Tibial artery (tissue), 4 donors: ENCODE measurements around the gene OPHN1.
"Not testable (repeated sequence)": the region's sequence is repeated elsewhere in the genome, so short reads cannot be mapped to it uniquely, and the experiment has no call there.

ENCODE experiments used
- DNase-seq, 2 donors: peaks; one replicate each; pipeline ENCODE4 v3.0.0-alpha.2; 2019
- H3K27ac ChIP-seq, 2 donors: fragments of 200-600 bp; sonication (generic) in 1 of 2; 1 replicate in 1 of 2; 2 replicates in 1 of 2; pipeline ENCODE4 v1.5.1; 2018 to 2019; ENCODE audit warnings: mild to moderate bottlenecking in 1 of 2
- H3K27me3 ChIP-seq, 2 donors: fragments of 200-600 bp; sonication (generic) in 1 of 2; one replicate each; pipeline versions ENCODE4 v1.5.1 to v1.6.0; 2016 to 2019
- H3K36me3 ChIP-seq, 3 donors: fragments of 200-600 bp; sonication (generic) in 2 of 3; one replicate each; pipeline ENCODE4 v1.5.1; 2016 to 2019; ENCODE audit warnings: mild to moderate bottlenecking in 2 of 3
- H3K4me1 ChIP-seq, 4 donors: fragments of 200-600 bp; sonication (generic) in 2 of 4; 1 replicate in 3 of 4; 2 replicates in 1 of 4; pipeline ENCODE4 v1.5.1; 2016 to 2019
- H3K4me3 ChIP-seq, 2 donors: fragments of 200-600 bp; sonication (generic) in 1 of 2; 1 replicate in 1 of 2; 2 replicates in 1 of 2; pipeline ENCODE4 v1.5.1; 2018 to 2019; ENCODE audit warnings: mild to moderate bottlenecking in 2 of 2
- H3K9me3 ChIP-seq, 3 donors: fragments of 200-600 bp; sonication (generic) in 1 of 3; one replicate each; pipeline ENCODE4 v1.5.1; 2016 to 2019
- intact Hi-C: fragments of 100-400 bp; cut with DNase I; formaldehyde crosslinking; loops from one replicate; pipeline ENCODE4 v1.15.0; 2023; ENCODE audit warnings: low total_unique reads
- TF ChIP-seq, protein P1 (sequence below), 2 experiments: fragments of 200-600 bp in 1 of 2; fragments of 450-650 bp in 1 of 2; IDR thresholded peaks; one replicate each; pipeline ENCODE4 v1.5.1; 2017 to 2019; ENCODE audit warnings: antibody characterized with exemption in 2 of 2, mild to moderate bottlenecking in 1 of 2, moderate library complexity in 1 of 2

OPHN1 gene

DNA sequence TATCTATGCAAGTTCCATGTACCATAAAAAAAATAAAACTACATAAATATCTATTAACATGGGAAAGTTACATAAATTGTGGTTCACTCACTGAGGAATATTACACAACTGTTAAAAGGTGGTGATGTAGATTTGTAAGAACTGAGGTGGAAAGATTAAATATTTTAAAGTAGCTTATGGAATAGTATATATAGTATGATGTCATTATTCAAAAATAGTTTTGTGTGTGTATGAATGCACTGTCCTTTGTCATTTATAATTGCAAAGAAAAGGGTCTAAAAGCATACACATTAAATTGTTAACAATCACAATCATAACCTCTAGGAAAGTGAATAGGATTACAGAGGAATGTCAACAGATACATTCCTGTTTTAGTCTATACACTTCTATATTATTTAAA lies 355.9 kb downstream of the OPHN1 start:
- Histone ChIP-seq H3K27ac (no peak overlapping the region), H3K9me3 (peaks cover 0 to 1% (median 0%) of the 10 kb centered on the region in 3 donors), H3K4me1 (no peaks in the 10 kb centered on the region), H3K27me3 (no peaks in the 10 kb centered on the region), H3K36me3 (peaks cover 0 to 5% (median 0%) of the 10 kb centered on the region in 3 donors), H3K4me3 (no peak overlapping the region)
- intact Hi-C loops = no loop called here
- TF ChIP-seq, protein P1, sequence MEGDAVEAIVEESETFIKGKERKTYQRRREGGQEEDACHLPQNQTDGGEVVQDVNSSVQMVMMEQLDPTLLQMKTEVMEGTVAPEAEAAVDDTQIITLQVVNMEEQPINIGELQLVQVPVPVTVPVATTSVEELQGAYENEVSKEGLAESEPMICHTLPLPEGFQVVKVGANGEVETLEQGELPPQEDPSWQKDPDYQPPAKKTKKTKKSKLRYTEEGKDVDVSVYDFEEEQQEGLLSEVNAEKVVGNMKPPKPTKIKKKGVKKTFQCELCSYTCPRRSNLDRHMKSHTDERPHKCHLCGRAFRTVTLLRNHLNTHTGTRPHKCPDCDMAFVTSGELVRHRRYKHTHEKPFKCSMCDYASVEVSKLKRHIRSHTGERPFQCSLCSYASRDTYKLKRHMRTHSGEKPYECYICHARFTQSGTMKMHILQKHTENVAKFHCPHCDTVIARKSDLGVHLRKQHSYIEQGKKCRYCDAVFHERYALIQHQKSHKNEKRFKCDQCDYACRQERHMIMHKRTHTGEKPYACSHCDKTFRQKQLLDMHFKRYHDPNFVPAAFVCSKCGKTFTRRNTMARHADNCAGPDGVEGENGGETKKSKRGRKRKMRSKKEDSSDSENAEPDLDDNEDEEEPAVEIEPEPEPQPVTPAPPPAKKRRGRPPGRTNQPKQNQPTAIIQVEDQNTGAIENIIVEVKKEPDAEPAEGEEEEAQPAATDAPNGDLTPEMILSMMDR (IDR thresholded peaks at IDR 0.05) = no peak
- DNase-seq = no peak

GRCh38 chrX:68072041-68072440 lies 361.3 kb downstream of the OPHN1 start:
- TF ChIP-seq, protein P1 (IDR thresholded peaks at IDR 0.05) = no peak
- peaks cover 0 to 5% (median 0%) of the 10 kb centered on the region in 3 donors for H3K36me3 ChIP-seq
- H3K4me1 ChIP-seq = no peaks in the 10 kb centered on the region
- H3K9me3 ChIP-seq = no peaks in the 10 kb centered on the region
- intact Hi-C loops = no loop called here
- no peak overlapping the region for H3K27ac ChIP-seq
- no peak for DNase-seq
- no peak overlapping the region for H3K4me3 ChIP-seq
- H3K27me3 ChIP-seq = no peaks in the 10 kb centered on the region

DNA sequence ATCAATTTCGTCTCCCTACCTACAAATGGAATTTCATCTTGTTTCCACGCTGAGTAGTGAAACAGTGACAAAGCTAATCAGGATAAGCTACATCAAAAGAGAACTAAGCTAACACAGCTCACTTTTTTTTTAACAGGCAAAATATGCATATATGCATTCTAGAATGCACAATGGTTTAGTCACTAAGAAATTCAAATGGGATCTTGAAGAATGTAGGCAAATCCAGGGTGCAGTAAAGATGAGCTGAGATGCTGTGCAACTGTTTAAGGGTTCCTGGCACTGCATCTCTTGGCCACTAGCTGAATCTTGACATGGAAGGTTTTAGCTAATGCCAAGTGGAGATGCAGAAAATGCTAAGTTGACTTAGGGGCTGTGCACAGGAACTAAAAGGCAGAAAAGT lies 363.2 kb downstream of the OPHN1 start:
- intact Hi-C loops, H3K4me1 ChIP-seq, DNase-seq, H3K36me3 ChIP-seq, H3K27ac ChIP-seq, H3K9me3 ChIP-seq, H3K27me3 ChIP-seq, H3K4me3 ChIP-seq: not testable (repeated sequence)

GRCh38 chrX:68061206-68061535 lies 372.1 kb downstream of the OPHN1 start:
- TF ChIP-seq, protein P1 (IDR thresholded peaks at IDR 0.05) = no peak
- peak overlapping the region in 1 of 2 donors; percentile 46 for H3K27ac ChIP-seq
- intact Hi-C loops = no loop called here
- H3K36me3 ChIP-seq = no peaks in the 10 kb centered on the region
- no peaks in the 10 kb centered on the region for H3K27me3 ChIP-seq
- DNase-seq = no peak
- no peaks in the 10 kb centered on the region for H3K9me3 ChIP-seq
- H3K4me3 ChIP-seq = no peak overlapping the region
- peaks cover 0 to 12% (median 0%) of the 10 kb centered on the region in 4 donors for H3K4me1 ChIP-seq

GRCh38 chrX:68060506-68061205 lies 372.6 kb downstream of the OPHN1 start:
- TF ChIP-seq, protein P1 (IDR thresholded peaks at IDR 0.05) = no peak
- DNase-seq = no peak
- no peak overlapping the region for H3K4me3 ChIP-seq
- peak overlapping the region in 1 of 2 donors; percentile 46 for H3K27ac ChIP-seq
- no peaks in the 10 kb centered on the region for H3K36me3 ChIP-seq
- H3K9me3 ChIP-seq = no peaks in the 10 kb centered on the region
- H3K27me3 ChIP-seq = no peaks in the 10 kb centered on the region
- intact Hi-C loops = no loop called here
- H3K4me1 ChIP-seq = peaks cover 0 to 12% (median 0%) of the 10 kb centered on the region in 4 donors

DNA sequence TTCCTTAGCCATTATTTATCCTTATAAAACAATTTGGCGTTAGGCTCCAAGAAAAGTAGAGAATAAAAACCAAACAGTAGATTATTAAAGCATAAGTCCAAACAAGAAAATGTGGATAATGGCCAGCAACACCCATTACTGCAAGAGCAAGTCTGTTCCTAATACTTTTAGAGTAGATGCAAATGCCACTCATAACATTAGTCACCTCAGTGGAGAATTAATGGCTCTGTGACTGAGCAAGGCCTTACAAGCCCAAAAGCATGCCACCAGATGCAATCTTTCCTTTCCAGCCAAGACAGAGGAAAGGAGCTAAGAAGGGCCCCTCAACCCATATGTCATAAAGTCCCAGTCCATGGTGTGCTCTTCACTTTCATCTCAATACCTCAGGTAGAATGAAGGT lies 373.8 kb downstream of the OPHN1 start:
- no peak for DNase-seq
- intact Hi-C loops = no loop called here
- no peak overlapping the region for H3K4me3 ChIP-seq
- H3K9me3 ChIP-seq = no peaks in the 10 kb centered on the region
- peaks cover 0 to 12% (median 0%) of the 10 kb centered on the region in 4 donors for H3K4me1 ChIP-seq
- TF ChIP-seq, protein P1 (IDR thresholded peaks at IDR 0.05) = no peak
- H3K27ac ChIP-seq = no peak overlapping the region
- H3K36me3 ChIP-seq = no peaks in the 10 kb centered on the region
- H3K27me3 ChIP-seq = no peaks in the 10 kb centered on the region
